Gastroesophageal sphincter (tissue), 3 donors: ENCODE results near the gene CHST9.

Source experiments
- POLR2A ChIP-seq, 2 donors: fragments of 450-650 bp; IDR thresholded peaks; one replicate each; pipeline ENCODE4 v1.6.1; 2017; ENCODE audit warnings: antibody characterized with exemption in 2 of 2, mild to moderate bottlenecking in 2 of 2, moderate library complexity in 1 of 2
- POLR2AphosphoS5 ChIP-seq: sonication (generic); formaldehyde crosslinking; IDR thresholded peaks from one replicate; pipeline ENCODE4 v1.6.1; 2017; ENCODE audit warnings: antibody characterized with exemption
- TF ChIP-seq, protein P1 (sequence below), 4 experiments: fragments of 200-600 bp in 2 of 4; fragments of 450-650 bp in 2 of 4; sonication (generic) in 1 of 4; IDR thresholded peaks; one replicate each; pipeline ENCODE4 v1.5.1; 2017 to 2019; ENCODE audit warnings: antibody characterized with exemption in 4 of 4, mild to moderate bottlenecking in 2 of 4, moderate library complexity in 2 of 4

DNA sequence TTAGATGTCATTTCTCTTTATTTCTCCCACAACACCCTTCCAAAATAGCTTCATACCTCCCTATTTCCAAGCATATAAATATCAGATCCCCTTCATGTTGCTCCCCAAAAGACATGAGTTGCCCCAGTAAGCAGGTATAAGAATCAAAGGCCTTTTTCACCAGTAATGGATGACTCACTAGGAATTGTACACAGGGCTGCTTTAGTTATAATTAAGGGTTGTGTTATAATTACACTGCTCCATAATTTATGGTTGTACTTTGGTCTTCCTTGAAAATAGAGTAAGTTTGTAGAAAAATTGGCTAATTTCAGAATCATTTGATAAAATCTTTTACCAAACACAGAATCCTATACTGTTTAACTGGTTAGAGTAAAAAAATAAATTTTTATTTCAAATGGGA lies 310.8 kb downstream of the CHST9 start:
- TF ChIP-seq, protein P1, sequence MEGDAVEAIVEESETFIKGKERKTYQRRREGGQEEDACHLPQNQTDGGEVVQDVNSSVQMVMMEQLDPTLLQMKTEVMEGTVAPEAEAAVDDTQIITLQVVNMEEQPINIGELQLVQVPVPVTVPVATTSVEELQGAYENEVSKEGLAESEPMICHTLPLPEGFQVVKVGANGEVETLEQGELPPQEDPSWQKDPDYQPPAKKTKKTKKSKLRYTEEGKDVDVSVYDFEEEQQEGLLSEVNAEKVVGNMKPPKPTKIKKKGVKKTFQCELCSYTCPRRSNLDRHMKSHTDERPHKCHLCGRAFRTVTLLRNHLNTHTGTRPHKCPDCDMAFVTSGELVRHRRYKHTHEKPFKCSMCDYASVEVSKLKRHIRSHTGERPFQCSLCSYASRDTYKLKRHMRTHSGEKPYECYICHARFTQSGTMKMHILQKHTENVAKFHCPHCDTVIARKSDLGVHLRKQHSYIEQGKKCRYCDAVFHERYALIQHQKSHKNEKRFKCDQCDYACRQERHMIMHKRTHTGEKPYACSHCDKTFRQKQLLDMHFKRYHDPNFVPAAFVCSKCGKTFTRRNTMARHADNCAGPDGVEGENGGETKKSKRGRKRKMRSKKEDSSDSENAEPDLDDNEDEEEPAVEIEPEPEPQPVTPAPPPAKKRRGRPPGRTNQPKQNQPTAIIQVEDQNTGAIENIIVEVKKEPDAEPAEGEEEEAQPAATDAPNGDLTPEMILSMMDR (IDR thresholded peaks at IDR 0.05) = no peak
- TF ChIP-seq POLR2A (IDR thresholded peaks at IDR 0.05) (no peak), POLR2AphosphoS5 (no peak)
